NCI-H460 (cell line): ENCODE results near the gene PCDHGB5. TPM values are rescaled to one million over a fixed set of nuclear protein-coding genes. Genes with fewer than 3 reads are reported as not detected.
"Not testable (repeated sequence)": the region's sequence is repeated elsewhere in the genome, so short reads cannot be mapped to it uniquely, and the experiment has no call there.

Experiments used
- DNase-seq: peaks from one replicate; pipeline ENCODE4 v3.0.0-alpha.2; 2016; ENCODE audit warnings: low read depth; ENCODE audit errors: extremely low read depth
- total RNA-seq: library from RNA; depleted of rRNA; stranded (reverse); fragments of >200 nt; shearing (Covaris generic); gene quantifications from 2 replicates; pipeline ENCODE4 v1.2.3, GENCODE V29; 2014

Gene PCDHGB5
- total RNA-seq, 1 experiment from 2014 or later = 1.6 TPM

- DNase-seq = no peak
Measured at GRCh38 chr5:141409598-141410306, 12.0 kb downstream of the PCDHGB5 start.

- DNase-seq = no peak
Measured at GRCh38 chr5:141411575-141411974, 13.8 kb downstream of the PCDHGB5 start.

- peak; percentile 82 for DNase-seq
Measured at GRCh38 chr5:141412854-141413539, 15.2 kb downstream of the PCDHGB5 start, which contains the start of gene PCDHGA10. Gene PCDHGA10 (plus strand): TSS chr5:141412987. CDS start chr5:141413176, 189 bp downstream.

GRCh38 chr5:141413540-141414069, 15.9 kb downstream of the PCDHGB5 start:
- DNase-seq = no peak

- DNase-seq = not testable (repeated sequence)
Measured at GRCh38 chr5:141414548-141415274, 17.0 kb downstream of the PCDHGB5 start.

- not testable (repeated sequence) for DNase-seq
Measured at GRCh38 chr5:141415275-141415618, 17.5 kb downstream of the PCDHGB5 start.

GRCh38 chr5:141417494-141418172, 19.9 kb downstream of the PCDHGB5 start, which contains the start of gene PCDHGB7:
Gene PCDHGB7 (plus strand): TSS chr5:141417677. CDS start chr5:141417860, 183 bp downstream.
- not testable (repeated sequence) for DNase-seq

- no peak for DNase-seq
Measured at GRCh38 chr5:141419074-141419880, 21.5 kb downstream of the PCDHGB5 start.

GRCh38 chr5:141420855-141421488, 23.2 kb downstream of the PCDHGB5 start, which contains the start of gene PCDHGA11:
Gene PCDHGA11 (plus strand): TSS chr5:141421051. CDS start chr5:141421228, 177 bp downstream.
- DNase-seq = no peak

GRCh38 chr5:141421489-141421855, 23.7 kb downstream of the PCDHGB5 start:
- DNase-seq = no peak

- no peak for DNase-seq
Measured at GRCh38 chr5:141422742-141423291, 25.1 kb downstream of the PCDHGB5 start.

GRCh38 chr5:141427783-141428426, 30.2 kb downstream of the PCDHGB5 start:
- no peak for DNase-seq

GRCh38 chr5:141430332-141431113, 32.8 kb downstream of the PCDHGB5 start, which contains the start of gene PCDHGA12:
Gene PCDHGA12 (plus strand): TSS chr5:141430507. CDS start chr5:141430760, 253 bp downstream.
- DNase-seq = no peak

GRCh38 chr5:141431286-141431685, 33.5 kb downstream of the PCDHGB5 start:
- no peak for DNase-seq

GRCh38 chr5:141432308-141432707, 34.6 kb downstream of the PCDHGB5 start:
- DNase-seq = not testable (repeated sequence)

- DNase-seq = not testable (repeated sequence)
Measured at GRCh38 chr5:141432726-141433125, 35.0 kb downstream of the PCDHGB5 start.

GRCh38 chr5:141434006-141434405, 36.3 kb downstream of the PCDHGB5 start:
- no peak for DNase-seq
